ENCODE data around the gene CDK14.

CDK14 gene

DNA sequence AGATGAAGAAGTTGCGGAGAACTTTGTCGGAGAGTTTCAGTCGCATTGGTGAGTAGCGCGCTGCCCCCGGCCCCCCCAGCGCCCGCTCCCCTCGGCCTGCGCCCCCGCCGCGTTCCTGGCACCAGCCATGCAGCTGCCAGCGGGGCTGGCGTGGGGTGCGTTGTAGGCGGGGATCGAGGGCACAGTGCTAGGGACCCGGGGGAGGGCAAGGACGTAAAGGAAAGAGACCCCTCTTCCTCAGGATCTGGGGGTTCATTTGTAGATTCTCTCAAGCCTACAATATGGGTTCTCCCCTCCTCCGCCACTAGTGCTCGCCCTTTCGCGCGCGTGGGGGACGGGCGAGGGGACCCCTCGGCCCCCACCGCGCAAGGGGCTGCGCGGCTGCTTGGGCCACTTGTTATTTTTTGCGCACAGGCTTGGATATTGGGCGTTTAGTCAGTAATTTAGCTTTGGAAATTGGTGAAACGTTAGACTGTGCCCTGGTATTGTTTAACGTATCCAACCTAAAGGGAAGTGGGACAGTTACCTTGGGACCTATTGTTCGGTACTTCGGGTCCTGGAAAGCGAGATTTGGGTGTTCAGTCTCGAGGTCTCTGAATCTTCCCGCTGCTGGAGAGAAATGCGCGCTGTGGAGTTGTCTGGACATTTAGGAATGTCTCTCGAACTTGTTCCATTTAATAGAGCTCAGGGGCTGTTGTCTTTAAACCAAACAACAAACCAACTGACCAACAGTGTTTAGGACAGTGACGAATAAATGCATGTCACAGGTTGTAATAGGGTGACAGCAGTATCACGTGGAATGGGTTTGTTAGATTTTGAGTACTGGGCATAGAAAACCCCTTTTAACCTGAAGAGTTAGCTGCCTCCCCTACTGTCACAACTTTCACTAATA is 796 bp downstream of the CDK14 start:
- DNase-seq (ENCODE audit: insufficient read length, low spot score), result peak; percentile 15
- no peak for FAIRE-seq

DNA sequence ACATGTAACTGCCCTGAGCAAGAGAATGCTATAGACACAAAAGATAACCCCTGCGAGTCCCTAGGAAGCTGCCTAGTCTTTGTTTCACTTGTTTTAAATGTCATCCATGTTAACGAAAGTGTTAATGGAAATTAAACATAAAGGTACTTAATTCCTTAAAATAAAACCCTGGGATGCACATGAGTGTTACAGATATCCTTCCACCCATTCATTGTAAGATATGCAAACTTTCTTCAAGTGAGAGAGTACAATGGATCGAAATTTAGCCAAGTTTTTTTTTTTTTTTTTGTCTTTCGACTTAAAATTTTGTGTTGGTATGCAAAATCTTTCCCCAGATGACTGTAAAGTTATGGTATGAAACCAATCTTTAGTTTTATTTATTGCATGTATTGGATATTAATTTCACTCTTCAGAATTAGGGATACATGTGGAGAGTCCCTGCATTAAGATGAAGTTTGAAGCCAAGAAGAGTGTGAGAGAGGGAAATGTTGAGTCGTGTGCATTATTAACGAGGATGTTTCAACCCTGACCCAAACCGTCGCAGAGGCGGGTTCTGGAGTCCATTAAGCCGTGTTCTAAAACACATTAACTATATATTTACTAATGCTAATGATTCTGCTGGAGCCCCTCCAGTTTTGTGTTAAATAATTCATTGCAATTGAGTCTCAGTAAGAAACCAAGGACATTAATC is 1.6 kb downstream of the CDK14 start:
- no peak for FAIRE-seq
- DNase-seq (ENCODE audit: insufficient read length, low spot score), result no peak

DNA sequence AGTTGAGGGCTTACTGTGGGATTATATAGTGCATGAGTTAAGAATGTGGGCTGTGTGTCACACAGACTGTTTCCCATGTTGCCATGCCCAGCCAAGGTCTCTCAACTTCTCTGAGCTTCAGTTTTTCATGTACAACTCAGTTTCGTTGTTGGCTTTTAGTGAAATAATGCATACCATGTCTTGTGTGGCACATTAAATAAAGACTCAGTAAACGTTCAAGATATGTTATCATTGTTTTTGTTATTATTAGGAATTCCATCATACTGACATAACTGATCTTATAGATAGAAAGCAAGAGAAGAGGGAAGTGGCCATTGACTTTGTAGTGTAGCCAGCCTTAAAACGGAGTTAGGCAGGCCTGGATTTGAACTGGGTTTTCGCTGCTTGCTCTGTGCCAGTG is 2.9 kb downstream of the CDK14 start:
- DNase-seq (ENCODE audit: insufficient read length, low spot score) (no peak), FAIRE-seq (no peak)

DNA sequence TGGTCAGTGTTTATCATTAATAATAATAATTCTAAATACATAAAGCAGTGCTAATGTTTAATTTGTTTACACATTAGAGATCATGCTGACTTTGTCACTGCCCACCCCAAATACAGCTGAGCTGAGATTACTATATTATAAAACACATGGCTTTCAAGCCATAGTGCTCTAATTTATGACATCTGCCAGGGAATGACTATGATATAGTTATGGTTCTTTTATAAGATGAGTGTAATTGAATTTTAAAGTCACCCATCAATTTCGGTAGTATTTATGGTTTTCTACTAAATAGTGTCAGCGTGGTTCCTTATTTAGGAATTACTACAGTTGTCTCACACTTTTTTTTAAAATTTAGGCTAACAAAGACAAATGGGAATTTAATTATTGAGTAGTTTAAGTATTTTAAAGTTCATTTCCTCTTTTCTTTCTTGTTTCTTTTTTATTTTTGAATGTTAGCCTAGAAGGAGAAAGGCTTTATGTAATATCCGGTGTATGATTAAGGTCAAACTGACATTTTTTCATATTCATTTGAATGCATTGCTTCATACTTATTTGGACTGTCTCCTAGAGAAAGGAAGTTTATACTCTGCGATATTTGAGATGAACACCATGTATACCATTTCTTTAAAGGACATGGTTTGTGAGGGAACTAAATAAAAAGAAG is 3.9 kb downstream of the CDK14 start:
- DNase-seq (ENCODE audit: insufficient read length, low spot score) (no peak), FAIRE-seq (no peak)

DNA sequence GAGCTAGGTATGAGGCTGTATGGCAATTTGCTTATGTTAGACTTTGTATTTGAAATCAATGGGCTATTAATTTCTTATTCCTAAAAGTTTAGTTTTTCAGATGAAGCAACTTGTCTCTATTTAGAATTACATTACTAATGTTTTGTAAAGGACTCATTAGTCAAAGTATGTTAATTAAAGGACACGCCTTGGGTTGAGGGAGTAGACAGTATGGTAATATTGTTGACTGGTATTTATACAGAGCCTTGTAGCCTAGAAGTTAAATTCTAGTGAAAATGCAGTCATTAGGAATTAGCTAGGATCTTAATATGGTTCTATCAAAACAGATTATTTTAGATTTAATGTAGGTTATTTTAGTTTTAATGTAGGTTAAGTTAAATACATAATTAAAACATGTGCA is 6.2 kb downstream of the CDK14 start:
- FAIRE-seq (no peak), DNase-seq (ENCODE audit: insufficient read length, low spot score) (no peak)

- DNase-seq (ENCODE audit: insufficient read length, low spot score) (no peak), FAIRE-seq (no peak)
Measured at GRCh38 chr7:90603346-90603745, 7.2 kb downstream of the CDK14 start.

GRCh38 chr7:90604383-90604782 is 8.3 kb downstream of the CDK14 start:
- DNase-seq (ENCODE audit: insufficient read length, low spot score), result no peak
- FAIRE-seq, result no peak

DNA sequence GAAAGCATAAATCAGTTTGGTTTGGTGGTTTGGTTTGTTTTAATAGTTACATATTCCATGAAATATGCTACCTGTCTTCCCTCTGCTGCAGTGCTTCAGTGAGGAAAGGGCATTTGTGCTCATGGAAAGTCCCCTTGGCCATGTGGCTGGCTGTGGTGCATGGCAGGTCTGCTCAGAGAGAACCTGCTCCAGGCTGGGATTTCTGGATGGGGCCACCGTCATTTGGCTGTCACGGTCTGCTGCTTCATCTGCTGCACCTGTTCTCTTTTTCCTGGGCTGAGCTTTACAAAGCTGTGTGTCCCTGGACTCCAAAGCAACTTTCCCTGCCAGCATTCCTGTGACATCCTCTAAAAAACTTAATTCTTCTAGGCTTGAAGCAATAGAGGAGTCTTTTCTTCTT is 8.9 kb downstream of the CDK14 start:
- DNase-seq (ENCODE audit: insufficient read length, low spot score) (no peak), FAIRE-seq (no peak)

DNA sequence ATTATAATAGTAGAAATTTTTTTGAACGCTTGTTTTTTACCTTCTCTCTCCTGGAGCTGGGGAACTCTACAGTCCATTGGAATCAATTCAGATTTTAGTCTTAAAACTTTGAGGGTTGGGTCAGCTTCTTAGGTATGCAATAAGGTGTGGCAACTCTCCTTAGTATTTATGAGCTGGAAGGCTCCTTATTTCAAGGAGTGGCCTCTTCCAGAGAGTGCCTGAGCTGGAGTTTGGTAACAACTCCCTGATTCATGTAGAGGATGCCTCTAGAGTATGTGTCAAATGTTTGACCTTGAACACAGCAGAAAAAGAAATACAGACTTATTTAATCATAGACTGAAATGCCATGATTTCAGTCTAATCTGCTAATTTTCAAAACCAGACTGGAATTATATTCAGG is 11.1 kb downstream of the CDK14 start:
- FAIRE-seq (no peak), DNase-seq (ENCODE audit: insufficient read length, low spot score) (no peak)

- FAIRE-seq (no peak), DNase-seq (ENCODE audit: insufficient read length, low spot score) (no peak)
Measured at GRCh38 chr7:90610105-90610504, 14.0 kb downstream of the CDK14 start.

- FAIRE-seq (no peak), DNase-seq (ENCODE audit: insufficient read length, low spot score) (no peak)
Measured at GRCh38 chr7:90611115-90611514, 15.0 kb downstream of the CDK14 start.

DNA sequence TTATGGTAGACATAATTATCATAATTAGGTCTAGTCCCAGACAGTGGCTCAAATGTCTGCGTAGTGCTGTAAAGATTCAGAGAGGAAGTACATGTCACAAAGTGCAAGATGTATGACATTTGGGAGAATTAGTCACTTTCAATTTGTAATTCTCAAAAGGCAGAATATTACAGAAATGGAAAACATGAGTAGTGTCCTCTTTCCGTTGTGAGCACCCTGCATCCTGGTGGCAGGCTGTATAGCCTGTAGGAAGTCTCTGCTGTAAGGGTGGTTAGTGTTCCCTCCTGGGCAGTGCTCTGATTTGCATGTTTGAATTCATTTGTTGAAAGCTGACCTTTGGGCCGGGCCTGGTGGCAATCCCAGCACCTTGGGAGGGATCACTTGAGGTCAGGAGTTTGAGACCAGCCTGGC is 17.0 kb downstream of the CDK14 start:
- no peak for FAIRE-seq
- DNase-seq (ENCODE audit: insufficient read length, low spot score), result no peak

GRCh38 chr7:90617442-90617841 is 21.3 kb downstream of the CDK14 start:
- no peak for FAIRE-seq

GRCh38 chr7:90618876-90619275 is 22.8 kb downstream of the CDK14 start:
- no peak for FAIRE-seq

More at GRCh38 chr7:90617442-90617841, 21.3 kb downstream of the CDK14 start:
- DNase-seq (ENCODE audit: insufficient read length, low spot score), result no peak

DNA sequence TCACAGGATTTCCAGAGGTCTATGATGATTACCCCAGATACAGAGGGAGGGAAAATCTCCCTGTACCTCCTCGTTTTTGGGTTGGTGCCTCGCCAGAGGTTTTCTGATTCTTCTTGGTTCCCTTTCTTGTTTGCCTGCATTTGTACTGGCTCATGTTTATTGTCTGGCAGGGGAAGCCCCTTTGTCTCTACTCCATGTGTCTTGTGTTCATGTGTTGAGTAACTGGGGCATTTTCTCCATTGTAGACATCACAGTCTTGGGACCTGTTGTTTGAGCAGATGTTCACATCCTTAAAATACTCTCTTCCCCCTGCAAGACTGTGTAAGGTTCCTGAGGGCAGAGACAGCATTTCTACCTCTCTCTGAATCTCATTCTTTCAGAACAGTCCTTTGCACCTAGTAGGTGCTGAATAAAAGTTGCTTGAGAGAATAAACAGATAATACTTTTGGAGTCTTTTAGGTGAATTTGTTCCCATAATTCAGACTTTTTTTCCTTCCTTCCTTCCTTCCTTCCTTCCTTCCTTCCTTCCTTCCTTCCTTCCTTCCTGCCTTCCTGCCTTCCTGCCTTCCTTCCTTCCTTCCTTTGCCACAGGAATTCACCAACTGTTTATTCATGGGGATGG is 25.1 kb downstream of the CDK14 start:
- FAIRE-seq, result no peak

More at GRCh38 chr7:90618876-90619275, 22.8 kb downstream of the CDK14 start:
- no peak for DNase-seq (ENCODE audit: insufficient read length, low spot score)

GRCh38 chr7:90621747-90622140 is 25.6 kb downstream of the CDK14 start:
- FAIRE-seq, result no peak
- DNase-seq (ENCODE audit: insufficient read length, low spot score), result no peak

More for the DNA sequence above, 25.1 kb downstream of the CDK14 start:
- DNase-seq (ENCODE audit: insufficient read length, low spot score), result no peak

GRCh38 chr7:90622670-90623069 is 26.5 kb downstream of the CDK14 start:
- DNase-seq (ENCODE audit: insufficient read length, low spot score) (no peak), FAIRE-seq (no peak)

- DNase-seq (ENCODE audit: insufficient read length, low spot score) (no peak), FAIRE-seq (no peak)
Measured at GRCh38 chr7:90624225-90624911, 28.2 kb downstream of the CDK14 start.

DNA sequence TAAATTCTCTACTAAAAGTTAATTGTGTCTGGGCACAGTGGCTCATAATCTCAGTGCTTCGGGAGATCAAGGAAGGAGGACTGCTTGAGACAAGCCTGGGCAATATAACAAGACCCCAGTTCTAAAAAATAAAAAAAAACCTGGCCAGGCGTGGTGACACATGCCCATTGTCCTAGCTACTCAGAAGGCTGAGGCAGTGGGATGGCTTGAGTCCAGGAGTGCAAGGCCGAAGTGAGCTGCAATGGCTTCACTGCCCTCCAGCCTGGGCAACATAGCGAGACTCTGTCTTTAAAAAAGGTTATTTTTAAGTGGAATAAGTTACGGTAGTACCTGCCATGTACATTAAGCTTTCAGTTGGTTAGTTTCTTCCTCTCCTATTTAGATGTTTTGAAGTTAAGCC is 28.9 kb downstream of the CDK14 start:
- DNase-seq (ENCODE audit: insufficient read length, low spot score), result no peak
- FAIRE-seq, result no peak

DNA sequence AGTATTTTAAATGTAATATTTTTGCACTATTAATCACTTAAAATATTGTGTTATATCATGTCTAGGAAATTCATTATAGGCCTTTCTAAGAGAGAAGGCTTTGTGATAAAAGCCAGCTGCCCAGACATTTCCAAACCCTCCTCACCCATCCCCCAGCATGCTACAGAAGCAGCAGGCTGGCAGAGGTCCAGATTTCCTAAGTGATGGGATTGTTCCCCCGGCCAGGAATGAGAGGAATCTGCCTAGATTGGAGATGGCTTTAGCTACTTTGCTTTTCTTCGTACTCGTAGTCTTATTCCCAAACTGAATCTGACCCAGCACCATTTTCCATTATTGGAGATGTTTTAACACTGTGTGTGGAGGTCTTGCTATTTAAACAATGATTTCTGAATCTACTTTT is 29.4 kb downstream of the CDK14 start:
- DNase-seq (ENCODE audit: insufficient read length, low spot score) (peak; percentile 18), FAIRE-seq (no peak)

Data from HTR-8/SVneo (cell line).